Coronary artery (tissue), 2 donors: ENCODE results near the gene PAPOLA.

Experiments used
- DNase-seq: peaks from one replicate; pipeline ENCODE4 v3.0.0-alpha.2; 2017; ENCODE audit warnings: low spot score
- H3K27ac ChIP-seq, 2 donors: fragments of 200-600 bp; sonication (generic); one replicate each; pipeline ENCODE4 v1.5.1; 2016 to 2019
- H3K4me3 ChIP-seq: fragments of 200-600 bp; sonication (generic); 2 replicates; pipeline ENCODE4 v1.5.1; 2016; ENCODE audit warnings: mild to moderate bottlenecking, moderate library complexity
- TF ChIP-seq, protein P1 (sequence below): fragments of 200-600 bp; sonication (generic); IDR thresholded peaks from one replicate; pipeline ENCODE4 v1.5.1; 2019; ENCODE audit warnings: antibody characterized with exemption

The PAPOLA gene

DNA sequence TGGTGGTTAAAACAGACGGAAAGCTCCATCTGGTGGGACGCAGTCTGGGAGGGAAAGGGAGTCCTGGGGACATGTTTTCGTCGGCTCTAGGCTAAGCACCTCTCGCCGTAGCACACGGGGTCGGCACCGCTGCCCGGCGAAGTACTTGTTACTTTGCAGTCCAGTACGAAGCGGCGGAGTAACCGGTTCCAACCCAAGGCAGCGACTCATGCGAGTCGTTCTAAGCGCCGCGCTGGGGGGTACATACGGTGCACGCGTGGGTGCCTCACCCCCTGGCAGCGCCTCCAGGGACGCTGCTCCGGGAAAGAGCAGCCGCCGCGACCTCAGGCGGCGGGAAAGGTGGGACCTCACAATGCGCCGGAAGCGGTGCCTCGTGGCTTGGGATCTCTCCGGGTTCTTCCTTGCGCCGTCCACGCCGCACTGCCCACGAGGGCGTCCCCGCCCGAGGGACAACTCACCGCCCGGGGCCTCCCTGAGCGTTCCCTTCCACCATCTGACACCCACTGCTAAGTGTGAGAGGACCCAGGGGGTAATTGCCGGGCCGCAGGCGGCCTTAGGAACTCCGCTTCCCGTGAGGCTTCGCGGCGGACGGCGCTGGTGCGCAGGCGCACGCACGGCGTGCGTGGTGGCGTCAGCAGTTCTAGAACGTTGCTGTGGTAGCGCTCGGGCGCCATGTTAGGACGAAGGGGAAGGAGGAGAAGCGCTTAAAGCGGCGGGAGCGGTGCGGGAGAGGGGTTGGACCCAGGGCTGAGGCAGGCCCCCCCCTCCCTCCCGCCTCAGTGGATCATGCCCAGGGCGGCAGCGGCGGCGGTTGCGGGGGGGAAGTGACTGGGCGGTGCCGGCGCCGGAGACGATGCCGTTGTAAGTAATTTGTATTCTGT lies at the start of gene PAPOLA:
TSS of gene PAPOLA (plus strand) at position 643 of the 881 bp plus-strand sequence. CDS start at position 854, 211 bp downstream.
- peak within 1 kb of the TSS; percentile 92 for H3K4me3 ChIP-seq
- TF ChIP-seq, protein P1, sequence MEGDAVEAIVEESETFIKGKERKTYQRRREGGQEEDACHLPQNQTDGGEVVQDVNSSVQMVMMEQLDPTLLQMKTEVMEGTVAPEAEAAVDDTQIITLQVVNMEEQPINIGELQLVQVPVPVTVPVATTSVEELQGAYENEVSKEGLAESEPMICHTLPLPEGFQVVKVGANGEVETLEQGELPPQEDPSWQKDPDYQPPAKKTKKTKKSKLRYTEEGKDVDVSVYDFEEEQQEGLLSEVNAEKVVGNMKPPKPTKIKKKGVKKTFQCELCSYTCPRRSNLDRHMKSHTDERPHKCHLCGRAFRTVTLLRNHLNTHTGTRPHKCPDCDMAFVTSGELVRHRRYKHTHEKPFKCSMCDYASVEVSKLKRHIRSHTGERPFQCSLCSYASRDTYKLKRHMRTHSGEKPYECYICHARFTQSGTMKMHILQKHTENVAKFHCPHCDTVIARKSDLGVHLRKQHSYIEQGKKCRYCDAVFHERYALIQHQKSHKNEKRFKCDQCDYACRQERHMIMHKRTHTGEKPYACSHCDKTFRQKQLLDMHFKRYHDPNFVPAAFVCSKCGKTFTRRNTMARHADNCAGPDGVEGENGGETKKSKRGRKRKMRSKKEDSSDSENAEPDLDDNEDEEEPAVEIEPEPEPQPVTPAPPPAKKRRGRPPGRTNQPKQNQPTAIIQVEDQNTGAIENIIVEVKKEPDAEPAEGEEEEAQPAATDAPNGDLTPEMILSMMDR: no peak
- H3K27ac ChIP-seq: peak within 1 kb of the TSS; percentile 97 to 98
- DNase-seq: peak; percentile 96

DNA sequence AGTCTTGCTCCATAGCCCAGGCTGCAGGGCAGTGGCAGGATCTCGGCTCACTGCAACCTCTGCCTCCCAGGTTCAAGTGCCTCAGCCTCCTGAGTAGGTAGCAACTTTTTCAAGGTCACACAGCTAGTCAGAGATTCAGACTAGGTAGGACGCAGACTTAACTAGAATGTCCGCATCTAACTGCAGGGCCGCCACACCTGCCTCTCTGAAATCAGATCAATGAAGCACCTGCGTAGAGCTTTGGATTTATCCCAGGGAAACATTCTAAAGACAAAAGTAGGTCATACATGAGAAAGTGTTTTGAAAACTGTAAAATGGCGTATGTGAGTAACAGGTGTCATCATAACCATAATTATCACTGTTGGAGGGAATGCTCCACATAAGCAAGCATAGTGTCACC lies 49.5 kb upstream of the PAPOLA start:
- TF ChIP-seq, protein P1: no peak
- Histone ChIP-seq H3K27ac (no peak overlapping the region), H3K4me3 (no peak overlapping the region)
- DNase-seq: no peak

DNA sequence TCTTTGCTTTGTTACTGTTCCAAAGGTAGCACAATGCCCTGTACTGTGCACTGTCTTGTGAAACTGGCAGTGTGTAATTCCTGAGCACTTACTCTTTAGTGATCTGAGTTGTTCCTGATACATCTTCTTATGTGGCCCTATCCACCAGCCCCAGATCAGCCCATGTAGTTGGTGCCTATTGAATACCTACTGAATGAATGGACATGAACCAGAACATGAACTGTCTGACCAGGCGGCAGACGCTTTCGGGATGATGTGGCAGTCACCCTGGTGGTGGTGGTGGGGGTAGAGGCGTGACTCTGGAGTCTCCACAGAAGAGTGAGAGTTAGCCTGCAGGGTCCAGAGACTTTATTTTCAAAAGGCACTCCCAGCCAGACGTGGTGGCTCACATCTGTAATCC lies 46.6 kb upstream of the PAPOLA start:
- no peak overlapping the region for H3K27ac ChIP-seq
- no peak for DNase-seq
- TF ChIP-seq, protein P1: no peak
- H3K4me3 ChIP-seq: no peak overlapping the region

DNA sequence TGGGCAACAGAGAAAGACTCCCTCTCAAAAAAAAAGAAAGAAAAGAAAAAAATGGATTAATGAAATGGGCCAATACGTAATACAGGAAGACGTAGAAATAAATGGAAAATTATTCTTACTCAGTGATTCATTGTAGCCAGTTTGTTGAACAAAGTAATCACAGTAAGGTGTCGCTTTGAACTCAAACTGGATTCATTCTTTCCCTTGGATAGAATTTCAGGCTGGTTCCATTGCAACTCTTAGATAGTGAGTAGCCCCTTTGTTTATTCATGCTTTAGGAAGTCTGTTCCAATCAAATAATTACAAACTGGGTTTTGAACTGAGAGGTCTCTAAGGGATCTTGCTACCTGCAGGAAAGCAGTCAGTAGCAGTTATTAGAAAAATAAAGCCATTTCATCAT lies 42.3 kb upstream of the PAPOLA start:
- no peak overlapping the region for H3K27ac ChIP-seq
- TF ChIP-seq, protein P1: no peak
- H3K4me3 ChIP-seq: no peak overlapping the region
- DNase-seq: no peak

DNA sequence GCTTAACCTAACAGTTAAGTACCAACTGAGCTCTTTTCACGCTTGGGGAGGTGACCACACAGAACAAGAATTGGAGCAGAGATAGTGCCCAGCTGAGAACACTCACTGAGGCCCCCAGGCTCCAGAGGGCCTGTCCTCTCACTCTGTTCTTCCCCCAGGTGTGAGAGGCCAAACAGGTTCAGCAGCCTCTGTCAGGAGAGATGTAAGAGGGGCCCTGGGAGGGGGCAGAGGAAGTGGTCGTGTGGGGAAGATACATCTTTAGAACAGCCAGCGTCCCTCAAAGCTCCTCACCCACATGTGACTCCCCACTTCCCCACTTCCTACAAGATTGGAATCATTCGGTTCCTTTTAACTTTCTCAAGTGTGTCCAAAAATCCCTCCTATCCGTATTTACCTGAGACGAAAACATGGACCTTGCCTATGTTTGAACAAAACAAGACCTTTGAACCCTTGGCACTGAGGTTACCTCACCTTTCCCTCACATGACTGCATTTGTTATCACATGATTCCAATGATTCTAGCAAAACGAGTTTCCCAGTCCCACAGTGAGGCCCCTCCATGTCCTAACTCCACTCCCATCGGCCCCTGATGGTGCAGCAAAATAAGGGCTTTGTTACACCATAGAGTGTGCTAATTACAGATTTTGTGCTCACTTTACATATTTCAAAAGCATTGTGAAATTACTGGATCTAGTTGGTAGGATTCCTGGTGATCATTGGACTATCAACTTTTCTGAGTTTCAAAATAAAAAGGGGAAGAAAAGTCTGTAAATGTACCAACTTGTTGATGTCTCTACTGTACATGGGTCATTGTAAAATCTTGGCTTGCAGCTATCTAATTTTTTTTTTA lies 40.0 kb upstream of the PAPOLA start:
- H3K4me3 ChIP-seq: no peak overlapping the region
- TF ChIP-seq, protein P1: no peak
- DNase-seq: no peak
- no peak overlapping the region for H3K27ac ChIP-seq

DNA sequence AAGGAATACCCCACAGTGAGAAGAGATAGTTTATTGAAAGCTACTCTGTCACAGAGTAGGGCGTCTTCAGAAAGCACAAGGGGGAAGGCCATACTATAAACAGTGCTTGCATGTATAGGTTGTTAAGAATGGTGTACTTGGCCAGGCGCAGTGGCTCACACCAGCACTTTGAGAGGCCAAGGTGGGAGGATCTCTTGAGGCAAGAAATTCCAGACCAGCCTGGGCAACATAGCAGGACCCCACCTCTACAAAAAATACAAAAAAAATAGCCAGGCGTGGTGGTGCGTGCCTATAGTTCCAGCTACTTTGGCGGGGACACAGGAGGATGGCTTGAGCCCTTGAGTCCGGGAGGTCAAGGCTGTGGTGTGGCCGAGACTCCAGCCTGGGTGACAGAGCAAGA lies 38.0 kb upstream of the PAPOLA start:
- no peak for DNase-seq
- no peak overlapping the region for H3K4me3 ChIP-seq
- H3K27ac ChIP-seq: no peak overlapping the region
- TF ChIP-seq, protein P1: no peak
